ENCODE results near the gene ZBTB7A.
"Not testable (repeated sequence)": the region's sequence is repeated elsewhere in the genome, so short reads cannot be mapped to it uniquely, and the experiment has no call there.

Gene ZBTB7A

DNA sequence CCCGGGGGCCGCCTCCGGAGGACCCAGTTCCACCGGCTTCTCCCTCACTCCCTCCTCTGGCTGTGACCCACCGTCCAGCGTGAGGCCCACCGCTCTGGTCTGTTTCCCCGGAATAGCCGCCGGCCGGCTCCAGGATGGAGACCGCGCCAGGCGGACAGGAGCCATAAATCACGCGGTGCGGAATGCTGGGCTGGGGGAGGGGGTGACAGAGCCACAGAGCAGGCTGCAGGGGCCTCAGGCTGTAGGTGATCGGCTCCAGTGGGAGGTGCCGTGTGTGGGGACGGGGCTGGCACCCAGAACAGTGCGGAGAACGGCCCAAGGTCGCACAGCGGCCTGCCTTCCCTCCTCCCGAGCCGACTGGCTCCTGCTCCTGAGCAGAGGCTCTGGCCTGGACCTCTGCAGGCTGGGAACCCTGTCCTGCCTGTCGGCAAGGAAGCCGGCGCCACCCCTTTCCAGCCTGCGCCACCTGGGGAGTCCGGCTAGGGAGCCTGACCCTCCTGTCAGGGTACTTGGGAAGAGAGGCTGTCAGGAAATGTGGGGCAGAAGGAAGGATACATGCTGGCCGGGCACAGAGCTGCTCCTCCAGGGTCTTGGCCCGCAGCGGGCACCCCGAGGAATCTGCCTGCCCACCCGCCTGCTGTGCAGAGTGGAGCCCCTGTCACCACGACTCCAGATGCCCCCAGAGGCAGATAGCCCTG is 50.8 kb downstream of the ZBTB7A start:
- DNase-seq (ENCODE audit: low spot score), result no peak

DNA sequence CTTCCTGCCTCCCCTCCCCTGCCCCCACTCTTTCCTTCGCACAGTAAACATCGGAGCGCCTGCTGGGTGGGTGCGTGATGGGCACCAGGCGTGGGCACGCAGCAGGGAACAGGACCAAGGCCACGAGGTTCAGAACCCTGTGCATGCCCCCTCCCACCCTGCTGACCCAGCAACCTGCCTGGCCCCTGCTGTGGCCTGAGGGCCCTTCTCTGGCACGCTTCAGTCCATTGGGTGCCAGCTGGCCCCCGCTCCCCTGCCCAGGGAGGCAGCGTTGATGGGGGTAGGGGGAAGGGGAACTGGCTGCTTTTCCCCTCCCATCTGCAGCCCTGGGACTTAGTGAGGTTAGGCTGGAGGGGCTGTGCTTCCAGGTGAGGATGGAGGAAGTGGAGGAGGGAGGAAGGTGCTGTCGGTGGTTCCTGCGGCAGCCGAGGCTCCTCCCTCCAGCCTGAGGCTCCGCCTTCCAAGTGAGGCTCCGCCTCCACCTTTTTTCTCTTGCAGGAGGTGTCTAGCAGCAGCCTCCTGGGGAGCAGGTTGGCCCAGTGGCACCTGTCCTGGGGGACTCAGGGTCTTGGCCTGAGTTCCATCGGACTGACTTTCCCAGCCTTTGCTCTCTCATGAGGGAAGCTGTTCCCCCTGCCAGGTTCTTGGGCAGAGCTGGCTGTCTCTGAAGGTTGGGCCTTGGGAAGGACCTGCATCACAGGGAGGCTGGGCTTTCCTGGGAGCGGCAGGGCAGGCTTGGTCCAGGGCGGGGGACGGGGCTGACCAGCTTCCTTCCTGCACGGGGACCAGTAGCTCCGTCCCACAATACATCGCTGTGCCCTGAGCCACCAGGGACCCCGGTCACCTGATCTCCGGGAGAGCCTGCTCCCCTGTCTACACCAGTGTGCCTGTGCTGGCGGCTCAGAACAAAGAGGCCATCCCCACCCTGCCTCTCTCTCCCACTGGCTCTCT is 51.9 kb downstream of the ZBTB7A start:
- DNase-seq (ENCODE audit: low spot score), result peak; percentile 56

DNA sequence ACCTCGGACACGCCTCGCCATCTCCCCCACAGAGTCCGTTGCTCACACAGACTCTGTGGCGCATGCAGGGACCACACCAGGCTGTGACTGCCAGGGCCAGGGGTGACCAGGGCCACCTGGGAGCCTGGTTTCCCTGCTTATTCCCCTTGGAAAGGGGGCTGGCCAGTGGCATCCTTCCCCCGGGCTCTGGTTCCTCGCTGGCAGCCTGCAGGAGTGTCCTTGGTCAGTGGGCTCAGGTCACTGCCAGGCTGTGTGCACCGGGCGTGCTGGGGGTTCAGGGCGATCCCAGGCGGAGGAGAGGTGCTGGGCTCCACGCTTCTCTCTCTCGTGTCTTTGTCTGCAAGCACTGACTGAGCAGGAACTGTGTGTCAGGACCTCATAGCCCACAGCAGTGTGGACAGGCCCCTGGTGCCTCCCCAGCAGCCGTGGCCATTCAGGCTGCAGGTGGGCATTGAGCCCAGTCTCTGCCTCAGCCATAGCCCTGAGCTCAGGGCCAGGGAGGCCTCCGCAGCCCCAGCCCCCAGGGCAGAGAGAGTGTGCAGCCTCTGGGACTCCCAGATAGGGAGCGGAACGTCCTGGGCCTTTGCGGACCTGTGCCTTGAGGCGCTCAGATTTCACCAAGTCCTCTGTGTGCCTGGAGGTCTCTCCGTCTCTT is 52.7 kb downstream of the ZBTB7A start:
- no peak for DNase-seq (ENCODE audit: low spot score)

DNA sequence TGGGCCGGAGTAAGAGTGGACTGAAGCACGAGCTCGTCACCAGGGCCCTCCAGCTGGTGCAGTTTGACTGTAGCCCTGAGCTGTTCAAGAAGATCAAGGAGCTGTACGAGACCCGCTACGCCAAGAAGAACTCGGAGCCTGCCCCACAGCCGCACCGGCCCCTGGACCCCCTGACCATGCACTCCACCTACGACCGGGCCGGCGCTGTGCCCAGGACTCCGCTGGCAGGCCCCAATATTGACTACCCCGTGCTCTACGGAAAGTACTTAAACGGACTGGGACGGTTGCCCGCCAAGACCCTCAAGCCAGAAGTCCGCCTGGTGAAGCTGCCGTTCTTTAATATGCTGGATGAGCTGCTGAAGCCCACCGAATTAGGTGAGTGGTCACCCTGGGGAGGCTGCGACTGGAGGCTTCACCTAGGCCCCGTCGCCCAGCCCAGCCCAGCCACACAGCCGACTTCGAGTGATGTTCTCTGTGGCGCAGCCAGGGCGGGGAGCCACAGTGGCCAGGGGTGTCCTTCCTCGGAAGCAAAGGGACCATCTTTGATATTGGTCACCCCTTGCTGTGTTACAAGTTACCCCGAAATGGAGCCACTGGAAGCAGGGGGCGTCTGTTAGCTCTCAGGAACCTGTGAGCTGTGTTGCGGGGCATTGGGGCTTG is 53.6 kb downstream of the ZBTB7A start:
- DNase-seq (ENCODE audit: low spot score), result no peak

DNA sequence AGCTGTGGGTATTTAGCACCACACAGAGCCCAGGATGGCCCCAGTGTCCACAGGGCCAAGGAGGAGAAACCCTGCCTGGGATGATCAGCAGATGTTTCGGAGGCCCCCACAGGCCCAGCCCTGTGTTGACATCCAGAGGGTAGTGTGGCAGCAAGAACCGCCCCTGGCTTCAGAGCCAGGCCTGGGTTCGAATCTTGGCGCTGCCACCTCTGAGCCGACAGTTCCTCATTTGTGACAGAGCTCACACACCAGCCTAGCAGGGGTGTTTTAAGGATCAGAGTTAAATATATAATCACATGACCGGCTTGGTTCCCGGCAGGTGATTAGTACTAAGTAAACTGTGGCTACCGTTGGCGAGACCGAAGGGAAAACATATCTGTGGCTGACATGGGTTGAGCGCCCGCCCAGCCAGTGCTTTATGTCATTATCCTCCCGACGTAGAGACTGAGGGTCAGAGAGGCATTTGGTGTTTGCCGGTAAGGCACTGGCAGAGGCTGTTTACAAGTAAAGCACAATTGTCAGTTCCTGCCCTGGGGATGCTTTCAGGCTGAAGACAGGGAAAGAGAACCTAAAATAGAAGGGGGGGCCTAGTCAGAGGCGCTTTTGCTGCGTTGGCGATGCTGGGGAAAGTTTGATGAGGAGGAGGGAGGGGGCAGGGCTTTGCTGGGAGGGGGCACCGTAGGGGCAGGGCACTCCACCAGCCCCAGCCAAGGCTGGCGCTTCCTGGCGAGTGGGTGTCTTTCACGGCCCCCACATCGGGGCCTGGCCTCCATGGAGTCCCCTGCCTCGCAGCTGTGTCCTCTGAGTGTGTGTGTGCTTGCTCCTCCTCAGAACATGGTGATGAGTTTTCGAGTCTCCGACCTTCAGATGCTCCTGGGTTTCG is 54.4 kb downstream of the ZBTB7A start:
- no peak for DNase-seq (ENCODE audit: low spot score)

DNA sequence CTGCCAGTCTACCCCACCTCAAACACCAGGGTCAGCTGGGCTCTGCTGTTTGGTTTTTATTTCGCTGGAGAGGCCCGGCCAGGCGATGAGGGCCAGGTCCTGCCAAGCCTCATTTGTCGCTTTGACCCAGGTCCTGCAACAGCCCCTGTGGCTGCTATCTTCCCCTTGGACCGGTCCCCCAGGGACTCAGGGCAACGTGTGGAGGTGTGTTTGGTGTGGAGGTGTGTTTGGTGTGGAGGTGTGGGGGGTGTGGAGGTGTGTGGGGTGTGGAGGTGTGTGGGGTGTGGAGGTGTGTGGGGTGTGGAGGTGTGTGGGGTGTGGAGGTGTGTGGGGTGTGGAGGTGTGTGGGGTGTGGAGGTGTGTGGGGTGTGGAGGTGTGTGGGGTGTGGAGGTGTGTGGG is 55.3 kb downstream of the ZBTB7A start:
- not testable (repeated sequence) for DNase-seq (ENCODE audit: low spot score)

DNA sequence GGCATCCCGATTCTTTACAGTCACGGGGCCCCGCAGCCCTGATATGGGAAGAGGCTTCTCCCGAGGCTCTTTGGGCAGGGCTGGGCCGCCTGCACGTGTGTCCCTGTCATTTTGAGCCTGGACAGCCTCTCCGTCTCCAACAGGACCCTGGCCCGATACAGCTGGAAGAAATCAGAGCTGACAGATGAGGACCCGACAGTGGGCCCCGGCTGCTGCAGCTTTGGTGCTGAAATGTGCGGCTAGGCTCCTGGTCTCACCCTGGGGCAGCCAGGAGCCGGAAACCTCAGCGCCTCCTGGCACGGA is 55.9 kb downstream of the ZBTB7A start:
- DNase-seq (ENCODE audit: low spot score), result no peak

DNA sequence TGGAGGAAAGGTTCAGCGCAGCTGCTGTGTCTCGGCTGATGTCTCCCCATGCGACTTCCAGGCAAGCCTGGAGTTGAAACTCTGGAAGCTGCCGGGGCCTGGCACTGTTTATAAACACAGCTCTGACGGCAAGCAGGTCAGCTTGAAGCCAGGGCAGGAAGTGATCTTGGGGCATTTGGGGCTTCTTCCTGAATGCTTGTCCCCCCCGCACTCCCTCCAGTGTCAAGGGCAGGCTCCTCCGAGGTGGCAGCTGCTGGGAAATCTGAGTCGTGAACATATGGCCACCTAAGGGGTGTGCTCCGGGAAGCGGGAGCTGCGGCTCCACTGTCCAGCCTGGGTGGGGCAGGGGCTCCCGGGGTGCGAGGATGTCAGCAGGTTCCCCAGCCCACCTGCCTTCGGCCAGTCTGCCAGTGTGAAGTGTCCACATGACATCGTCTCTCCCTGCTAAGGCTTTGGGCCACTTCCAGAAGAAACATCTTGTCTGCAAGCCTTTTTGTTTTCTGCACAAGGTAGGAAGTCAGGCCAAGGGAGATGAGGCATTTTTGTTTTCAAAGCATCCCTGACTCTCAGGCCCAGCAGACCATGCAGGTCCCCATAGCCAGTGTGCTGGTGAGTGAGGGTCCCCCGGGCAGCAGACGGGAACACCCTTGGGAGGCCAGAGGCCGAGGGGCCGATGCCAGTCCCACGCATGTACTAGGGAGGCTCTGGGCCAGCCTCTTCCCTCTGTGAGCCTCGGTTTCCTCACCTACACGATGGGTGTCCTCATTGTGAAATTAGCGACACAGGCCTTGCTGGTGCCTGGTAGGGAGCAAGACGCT is 56.5 kb downstream of the ZBTB7A start:
- DNase-seq (ENCODE audit: low spot score), result no peak

DNA sequence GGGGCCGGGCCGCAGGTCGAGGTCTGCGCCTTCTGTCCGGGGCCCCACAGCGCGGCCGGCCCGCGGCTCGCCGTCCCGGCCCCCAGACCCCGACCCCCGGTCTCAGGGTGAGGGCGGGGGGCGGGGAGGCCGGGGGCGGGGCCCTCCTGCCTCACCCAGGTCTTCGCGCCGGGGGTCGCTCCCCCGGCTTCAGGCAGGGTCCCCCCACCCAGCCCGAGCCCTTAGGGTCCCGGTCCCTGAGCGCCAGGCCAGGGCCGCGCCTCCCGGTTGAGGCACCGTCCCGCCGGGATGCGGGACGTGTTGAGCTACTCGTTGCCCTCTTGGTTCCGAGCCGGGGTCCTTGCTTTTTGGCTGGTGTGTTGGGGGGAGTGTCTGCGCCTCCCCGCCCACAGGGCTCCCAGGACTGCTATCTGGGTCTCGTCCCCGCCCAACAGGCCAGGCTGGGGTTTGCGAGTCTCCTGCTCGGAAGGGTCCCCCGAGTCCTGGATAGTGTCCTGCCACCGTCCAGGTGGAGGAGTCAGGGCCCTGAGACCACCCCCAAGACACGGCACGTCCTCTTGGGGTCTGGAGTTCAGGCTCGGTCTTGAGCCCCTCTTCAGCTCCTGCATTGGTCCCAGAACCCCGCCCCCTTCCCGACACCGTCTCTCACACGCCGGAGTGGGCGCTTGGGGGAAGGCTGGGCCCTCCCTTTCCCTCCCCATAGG is 58.7 kb downstream of the ZBTB7A start:
- no peak for DNase-seq (ENCODE audit: low spot score)

DNA sequence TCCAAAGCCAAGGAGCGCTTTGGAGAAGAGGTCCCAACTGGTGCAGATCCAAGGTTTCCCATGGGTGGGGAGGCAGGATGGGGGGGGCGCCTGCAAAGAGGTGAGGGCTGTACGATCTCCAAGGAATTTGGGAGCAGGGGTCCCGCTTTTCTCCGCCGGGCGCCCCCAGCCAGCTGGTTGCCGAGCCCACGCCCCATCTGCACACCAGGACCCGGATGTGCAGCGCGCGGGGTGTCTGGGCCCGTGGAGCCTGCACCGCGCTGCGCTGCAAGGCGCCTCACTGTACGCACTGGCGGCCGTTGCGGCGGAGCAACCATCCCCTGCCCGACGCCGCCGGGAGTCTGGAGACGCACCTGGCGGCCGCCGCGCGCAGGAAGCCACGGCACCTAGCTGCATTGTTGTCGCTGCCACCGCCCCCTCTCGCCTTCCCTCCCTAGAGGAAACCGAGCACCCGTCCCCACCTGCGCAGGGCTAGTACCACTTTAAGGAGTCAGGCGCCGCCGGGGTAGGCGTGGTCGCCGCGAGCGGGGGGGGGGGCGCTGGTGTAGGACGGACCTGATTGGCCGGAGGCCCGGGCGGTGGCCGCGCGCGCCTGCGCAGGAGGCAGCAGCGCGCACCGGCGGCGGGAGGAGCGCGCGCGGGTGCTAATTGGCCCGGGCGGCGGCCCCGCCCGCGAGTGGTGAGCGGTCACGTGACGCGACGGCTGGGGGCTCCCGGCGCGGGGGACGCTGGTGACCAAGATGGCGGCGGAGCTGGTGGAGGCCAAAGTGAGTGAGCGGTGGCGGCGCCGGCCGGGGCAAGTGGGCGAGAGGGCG is 59.5 kb downstream of the ZBTB7A start, which contains the start of gene PIAS4:
Gene PIAS4, plus strand, starts transcription at position 716 of the 815 bp plus-strand sequence. Its CDS starts 25 bp downstream, at position 741.
- peak; percentile 97 for DNase-seq (ENCODE audit: low spot score)

DNA sequence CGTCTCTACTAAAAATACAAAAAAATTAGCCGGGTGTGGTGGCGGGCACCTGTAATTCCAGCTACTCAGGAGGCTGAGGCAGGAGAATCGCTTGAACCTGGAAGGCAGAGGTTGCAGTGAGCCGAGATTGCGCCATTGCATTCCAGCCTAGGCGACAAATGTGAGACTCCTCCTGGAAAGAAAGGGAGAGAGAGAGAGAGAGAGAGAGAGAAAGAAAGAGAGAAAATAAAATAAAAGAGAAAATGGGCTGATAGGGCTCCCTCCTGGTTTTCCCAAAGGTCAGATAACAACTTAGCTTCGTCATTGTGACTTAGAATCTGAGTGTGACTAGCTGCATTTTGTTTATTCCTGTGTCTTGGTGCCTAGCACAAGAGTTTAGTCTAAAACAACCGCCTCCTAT is 61.3 kb downstream of the ZBTB7A start:
- DNase-seq (ENCODE audit: low spot score), result not testable (repeated sequence)

DNA sequence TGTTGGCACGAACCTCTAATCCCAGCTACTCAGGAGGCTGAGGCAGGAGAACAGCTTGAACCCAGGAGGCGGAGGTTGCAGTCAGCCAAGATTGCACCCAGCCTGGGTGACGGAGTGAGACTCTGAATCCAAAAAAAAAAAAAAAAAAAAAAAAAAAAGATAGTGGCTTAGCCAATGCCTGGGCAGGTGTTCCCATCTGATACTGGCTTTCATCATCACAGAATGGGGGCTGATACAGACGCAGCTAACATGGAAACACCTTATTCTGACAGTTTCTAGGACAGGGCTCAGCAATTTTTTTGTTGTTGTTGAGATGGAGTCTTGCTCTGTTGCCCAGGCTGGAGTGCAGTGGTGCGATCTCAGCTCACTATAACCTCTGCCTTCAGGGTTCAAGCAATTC is 65.9 kb downstream of the ZBTB7A start:
- not testable (repeated sequence) for DNase-seq (ENCODE audit: low spot score)

DNA sequence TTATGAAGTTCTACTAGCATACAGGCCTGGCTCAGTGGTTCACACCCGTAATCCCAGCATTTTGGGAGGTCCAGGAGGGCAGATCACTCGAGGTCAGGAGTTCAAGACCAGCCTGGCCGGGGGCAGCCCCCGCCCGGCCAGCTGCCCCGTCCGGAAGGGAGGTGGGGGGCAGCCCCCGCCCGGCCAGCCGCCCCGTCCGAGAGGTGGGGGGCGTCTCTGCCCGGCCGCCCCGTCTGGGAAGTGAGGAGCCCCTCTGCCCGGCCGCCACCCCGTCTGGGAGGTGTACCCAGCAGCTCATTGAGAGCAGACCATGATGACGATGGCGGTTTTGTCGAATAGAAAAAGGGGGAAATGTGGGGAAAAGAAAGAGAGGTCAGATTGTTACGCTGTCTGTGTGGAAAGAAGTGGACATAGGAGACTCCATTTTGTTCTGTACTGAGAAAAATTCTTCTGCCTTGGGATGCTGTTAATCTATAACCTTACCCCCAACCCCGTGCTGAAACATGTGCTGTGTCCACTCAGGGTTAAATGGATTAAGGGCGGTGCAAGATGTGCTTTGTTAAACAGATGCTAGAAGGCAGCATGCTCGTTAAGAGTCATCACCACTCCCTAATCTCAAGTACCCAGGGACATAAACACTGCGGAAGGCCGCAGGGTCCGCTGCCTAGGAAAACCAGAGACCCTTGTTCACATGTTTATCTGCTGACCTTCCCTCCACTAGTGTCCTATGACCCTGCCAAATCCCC is 67.9 kb downstream of the ZBTB7A start:
- DNase-seq (ENCODE audit: low spot score), result not testable (repeated sequence)

DNA sequence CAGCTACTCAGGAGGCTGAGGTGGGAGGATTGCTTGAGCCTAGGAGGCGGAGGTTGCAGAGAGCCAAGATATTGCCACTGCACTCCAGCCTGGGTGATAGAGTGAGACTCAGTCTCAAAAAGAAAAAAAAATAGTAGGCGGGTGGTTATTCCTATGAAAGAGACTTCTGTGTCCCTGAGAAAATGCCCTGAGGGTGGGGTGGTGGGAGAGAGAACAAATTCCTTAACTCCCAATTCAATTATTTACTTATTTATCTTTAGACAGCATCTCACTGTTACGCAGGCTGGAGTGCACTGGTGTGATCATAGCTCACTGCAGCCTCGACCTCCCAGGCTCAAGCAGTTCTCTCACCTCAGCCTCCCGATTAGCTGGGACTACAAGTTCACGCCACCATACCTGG is 71.1 kb downstream of the ZBTB7A start:
- DNase-seq (ENCODE audit: low spot score), result no peak

All from kidney tubule cell (primary cell).